K562 (cell line): ENCODE results near the gene CSMD2. TPM values are rescaled to one million over a fixed set of nuclear protein-coding genes. Genes with fewer than 3 reads are reported as not detected.

Experiments used
- ATAC-seq: fragments of 200-7000 bp; cut with Tn5 transposase; 3 replicates; pipeline ENCODE4 v1.9.1; 2020; ENCODE audit warnings: moderate library complexity
- BruUV-seq: library from RNA; stranded (reverse); fragments of 400-500 nt; replicated peaks from 2 replicates; lab custom pipeline; 2021; lab: Mats Ljungman, UMichigan
- CTCF ChIA-PET: fragments of 300-600 bp; formaldehyde crosslinking; extraction: SDS; loops from one replicate; lab custom pipeline; 2021; ENCODE audit warnings: low intra/inter-chr PET ratio; lab: Yijun Ruan, JAX
- POLR2A ChIA-PET: fragments of 300-600, 350-650 bp; sonication (Branson Sonifier 250); formaldehyde crosslinking; extraction: SDS; loops from one replicate; lab custom pipeline; 2021; ENCODE audit warnings: antibody characterized with exemption, inconsistent platforms; lab: Yijun Ruan, JAX
- DNase-seq, 4 experiments: peaks; one replicate each; pipeline versions ENCODE4 v3.0.0 to v3.0.0-alpha.2; 2011 to 2018; ENCODE audit warnings: low spot score in 3 of 4, mixed read lengths in 3 of 4; ENCODE audit errors: extremely low read depth in 1 of 4
- FAIRE-seq: peaks from 2 replicates; lab custom pipeline; 2011; peaks lifted over from hg19 to GRCh38; lab: Jason Lieb, UNC
- H2AFZ ChIP-seq: 2 replicates; pipeline ENCODE4 v1.6.0; 2011; ENCODE audit warnings: low read depth, low read length, control low read depth, inconsistent platforms
- H3K27ac ChIP-seq: fragments of 200-600 bp; 3 replicates; pipeline ENCODE4 v1.8.0; 2011; ENCODE audit warnings: low read depth, mild to moderate bottlenecking, control low read depth, inconsistent platforms, low read length, moderate library complexity, mixed read lengths; ENCODE audit errors: extremely low read depth
- H3K27me3 ChIP-seq, 2 experiments: fragments of 300-600 bp in 1 of 2; 2 replicates in 1 of 2; 3 replicates in 1 of 2; pipeline versions ENCODE4 v1.6.0 to v1.8.0; 2011; ENCODE audit warnings: inconsistent platforms in 2 of 2, low read length in 2 of 2, mild to moderate bottlenecking in 1 of 2, mixed read lengths in 1 of 2, moderate library complexity in 1 of 2; ENCODE audit not compliant: control insufficient read depth in 2 of 2, insufficient read depth in 2 of 2
- H3K36me3 ChIP-seq: fragments of 300-600 bp; 3 replicates; pipeline ENCODE4 v1.8.0; 2011; ENCODE audit warnings: mild to moderate bottlenecking, low read length, inconsistent platforms; ENCODE audit not compliant: control insufficient read depth, insufficient read depth
- H3K4me1 ChIP-seq, 2 experiments: fragments of 200-600 bp in 1 of 2; replicated peaks in 1 of 2; 2 replicates in 1 of 2; 3 replicates in 1 of 2; pipeline versions ENCODE4 v1.5.1 to v1.8.0; 2011; ENCODE audit warnings: inconsistent platforms in 2 of 2, low read length in 2 of 2, mild to moderate bottlenecking in 1 of 2, mixed read lengths in 1 of 2, moderate library complexity in 1 of 2; ENCODE audit not compliant: control insufficient read depth in 2 of 2, insufficient read depth in 2 of 2
- H3K4me2 ChIP-seq: 2 replicates; pipeline ENCODE4 v1.6.1; 2011; ENCODE audit warnings: low read length, control low read depth, inconsistent platforms, mixed read lengths; ENCODE audit not compliant: insufficient read depth
- H3K4me3 ChIP-seq: fragments of 200-600 bp; sonication (generic), shearing (Covaris generic); 2 replicates; pipeline ENCODE4 v1.5.1; 2016; ENCODE audit warnings: control low read depth, inconsistent platforms
- H3K79me2 ChIP-seq: fragments of 200-600 bp; 3 replicates; pipeline ENCODE4 v1.8.0; 2011; ENCODE audit warnings: low read length, inconsistent platforms; ENCODE audit not compliant: control insufficient read depth, insufficient read depth
- H3K9ac ChIP-seq, 2 experiments: 2 replicates each; pipeline versions ENCODE4 v1.6.0 to v1.6.1; 2011; ENCODE audit warnings: low read depth in 2 of 2, low read length in 2 of 2, control low read depth in 1 of 2, inconsistent platforms in 1 of 2, mild to moderate bottlenecking in 1 of 2, mixed read lengths in 1 of 2; ENCODE audit not compliant: insufficient read depth in 1 of 2
- H3K9me1 ChIP-seq: one replicate; pipeline ENCODE4 v1.6.0; 2011; ENCODE audit warnings: inconsistent platforms, mild to moderate bottlenecking, low read length, moderate library complexity; ENCODE audit not compliant: control insufficient read depth, insufficient read depth
- H3K9me3 ChIP-seq: replicated peaks from 2 replicates; pipeline ENCODE4 v1.5.1; 2011; ENCODE audit warnings: low read depth, low read length, inconsistent platforms; ENCODE audit not compliant: control insufficient read depth, insufficient read depth
- H4K20me1 ChIP-seq: replicated peaks from 2 replicates; pipeline ENCODE4 v1.6.1; 2011; ENCODE audit warnings: low read length, inconsistent platforms, mixed read lengths; ENCODE audit not compliant: control insufficient read depth, insufficient read depth
- CBX1 ChIP-seq: sonication (generic); IDR thresholded peaks from 2 replicates; pipeline ENCODE4 v1.6.1; 2016; ENCODE audit warnings: antibody characterized with exemption, low read depth, mild to moderate bottlenecking
- CREM ChIP-seq: IDR thresholded peaks from 2 replicates; pipeline ENCODE4 v1.6.1; 2014; ENCODE audit warnings: antibody characterized with exemption, low read depth
- HOXB6 ChIP-seq: fragments of 250-450 bp; sonication (Bioruptor Pico); IDR thresholded peaks from 2 replicates; pipeline ENCODE4 v1.5.1; 2022; ENCODE audit warnings: mild to moderate bottlenecking, borderline replicate concordance
- MIER1 ChIP-seq: fragments of 450-650 bp; IDR thresholded peaks from 2 replicates; pipeline ENCODE4 v1.6.1; 2016; ENCODE audit warnings: antibody characterized with exemption, mild to moderate bottlenecking, low read depth
- SMAD4 ChIP-seq: fragments of 250-450 bp; sonication (Bioruptor Pico); conservative IDR thresholded peaks from 2 replicates; pipeline ENCODE4 v1.8.0; 2021; ENCODE audit warnings: inconsistent platforms, mild to moderate bottlenecking, moderate library complexity
- SNIP1 ChIP-seq: fragments of 450-650 bp; IDR thresholded peaks from 2 replicates; pipeline ENCODE4 v1.7.1; 2017; ENCODE audit warnings: low read depth, mild to moderate bottlenecking
- WGBS: fragments of 100-300 bp; shearing (Covaris generic); methylation state at CpG from one replicate; pipeline ENCODE4 v1.1.6; 2016; ENCODE audit warnings: low coverage, mixed read lengths; ENCODE audit not compliant: insufficient coverage; ENCODE audit errors: missing lambda C conversion rate; 5-methylcytosine and 5-hydroxymethylcytosine counted together
- in situ Hi-C: fragments of 300-500 bp; cut with MboI; formaldehyde crosslinking; loops from 4 replicates; pipeline ENCODE4 v1.15.0; 2018; ENCODE audit warnings: inconsistent platforms, mixed read lengths
- intact Hi-C: fragments of 100-400 bp; cut with micrococcal nuclease; formaldehyde crosslinking; loops from 2 replicates; pipeline ENCODE4 v1.14.2; 2022
- polyA plus RNA-seq, 8 experiments: library from polyadenylated mRNA; depleted of rRNA in 4 of 8; stranded (reverse) in 5 of 8; unstranded in 3 of 8; fragments of >200 nt; fragmentation: Nextera tagmentation in 2 of 8; fragmentation: Illumina TruSeq in 1 of 8; extraction: Ambion mirVana in 2 of 8; extraction: Trizol in 1 of 8; gene quantifications; 2 replicates each; pipeline versions ENCODE4 v1.2.1 to v1.2.3, GENCODE V29; 2011 to 2014; ENCODE audit warnings: inconsistent platforms in 1 of 8, missing spikeins in 1 of 8
- total RNA-seq, 7 experiments: library from RNA; depleted of rRNA in 6 of 7; stranded (reverse); fragments of >200 nt in 6 of 7; fragmentation: Illumina TruSeq in 2 of 7; extraction: Trizol in 2 of 7; gene quantifications; 2 replicates each; pipeline versions ENCODE4 v1.2.1 to v1.2.3, GENCODE V29; 2011 to 2021; ENCODE audit warnings: low replicate concordance in 1 of 7
- TF ChIP-seq, protein P1 (sequence below): IDR thresholded peaks from 2 replicates; pipeline ENCODE4 v1.6.1; 2016; ENCODE audit warnings: missing genetic modification characterization, missing compliant biosample characterization
- TF ChIP-seq, protein P2 (sequence below), 2 experiments: fragments of 200-800 bp in 1 of 2; sonication (Bioruptor generic) in 1 of 2; sonication (generic) in 1 of 2; formaldehyde crosslinking in 1 of 2; IDR thresholded peaks in 1 of 2; conservative IDR thresholded peaks in 1 of 2; 2 replicates each; pipeline versions ENCODE4 v1.5.0 to v1.6.1; 2016 to 2020; ENCODE audit warnings: missing compliant biosample characterization in 1 of 2, missing genetic modification characterization in 1 of 2, missing genetic modification reagents in 1 of 2
- TF ChIP-seq, protein P3 (sequence below): sonication (generic); formaldehyde crosslinking; IDR thresholded peaks from 2 replicates; pipeline ENCODE4 v1.8.1; 2022; ENCODE audit warnings: missing genetic modification reagents
- TF ChIP-seq, protein P4 (sequence below): sonication (generic); formaldehyde crosslinking; IDR thresholded peaks from 2 replicates; pipeline ENCODE4 v1.8.1; 2023; ENCODE audit warnings: mild to moderate bottlenecking, missing genetic modification reagents

CSMD2 gene
- total and polyA plus RNA-seq, 9 of the 15 experiments (the other 6 are each of a cell fraction or from before 2014, with no cell fraction given), result not detected

DNA sequence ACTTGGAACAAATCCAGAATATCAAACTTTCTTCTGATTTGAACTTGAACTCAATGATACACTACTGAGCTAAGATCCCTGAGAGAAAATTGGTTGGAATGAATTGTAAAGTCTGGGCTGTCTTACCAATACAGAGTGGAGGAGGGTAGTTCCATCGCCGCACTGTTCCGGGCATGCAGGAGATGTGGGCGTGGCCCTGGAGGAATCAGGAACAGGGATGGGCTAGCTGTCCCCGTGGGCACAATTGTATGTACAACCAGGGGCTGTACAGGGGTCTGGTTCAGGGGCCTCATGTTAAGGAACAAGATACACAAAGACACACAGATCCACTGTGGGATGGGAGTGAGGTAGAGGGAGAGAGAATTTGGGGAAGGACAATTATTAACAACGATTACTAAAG is 548.2 kb downstream of the CSMD2 start:
- no peaks in the 10 kb centered on the region for H3K4me1 ChIP-seq
- H3K27ac ChIP-seq, result no peak overlapping the region
- H3K9me1 ChIP-seq, result no peaks in the 10 kb centered on the region
- H2AFZ ChIP-seq, result no peak overlapping the region
- CTCF ChIA-PET, result no interaction called here
- 4% methylated on average over 6 of the region's 6 CpGs for WGBS
- H3K9ac ChIP-seq, result no peak overlapping the region
- BruUV-seq, result no TSS peak
- no peaks in the 10 kb centered on the region for H3K9me3 ChIP-seq
- H3K36me3 ChIP-seq, result no peaks in the 10 kb centered on the region
- POLR2A ChIA-PET, result no interaction called here
- in situ Hi-C loops (loop anchor here (25.0 kb wide), 1 partner anchor 729 kb away; the partner anchor contains the start of gene HPCA), intact Hi-C loops (loop anchor here (10.0 kb wide), 1 partner anchor 402 kb away; no protein-coding TSS in a partner anchor)
- peaks cover 6% of the 10 kb centered on the region; the same call in 1 of the 2 replicates for H4K20me1 ChIP-seq
- FAIRE-seq, result no peak
- no peak overlapping the region for H3K4me2 ChIP-seq
- H3K27me3 ChIP-seq, result peaks cover 5 to 37% of the 10 kb centered on the region in 2 experiments
- ATAC-seq, result no peak
- H3K4me3 ChIP-seq, result no peak overlapping the region
- no peaks in the 10 kb centered on the region for H3K79me2 ChIP-seq
- peak in 1 of 4 experiments; percentile 23 for DNase-seq
- TF ChIP-seq SNIP1, result no peak
- TF ChIP-seq, protein P1, sequence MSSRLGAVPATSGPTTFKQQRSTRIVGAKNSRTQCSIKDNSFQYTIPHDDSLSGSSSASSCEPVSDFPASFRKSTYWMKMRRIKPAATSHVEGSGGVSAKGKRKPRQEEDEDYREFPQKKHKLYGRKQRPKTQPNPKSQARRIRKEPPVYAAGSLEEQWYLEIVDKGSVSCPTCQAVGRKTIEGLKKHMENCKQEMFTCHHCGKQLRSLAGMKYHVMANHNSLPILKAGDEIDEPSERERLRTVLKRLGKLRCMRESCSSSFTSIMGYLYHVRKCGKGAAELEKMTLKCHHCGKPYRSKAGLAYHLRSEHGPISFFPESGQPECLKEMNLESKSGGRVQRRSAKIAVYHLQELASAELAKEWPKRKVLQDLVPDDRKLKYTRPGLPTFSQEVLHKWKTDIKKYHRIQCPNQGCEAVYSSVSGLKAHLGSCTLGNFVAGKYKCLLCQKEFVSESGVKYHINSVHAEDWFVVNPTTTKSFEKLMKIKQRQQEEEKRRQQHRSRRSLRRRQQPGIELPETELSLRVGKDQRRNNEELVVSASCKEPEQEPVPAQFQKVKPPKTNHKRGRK (tag), result no peak
- TF ChIP-seq CBX1, result no peak
- TF ChIP-seq HOXB6 (CRISPR knock-in tag), result no peak
- TF ChIP-seq, protein P2, sequence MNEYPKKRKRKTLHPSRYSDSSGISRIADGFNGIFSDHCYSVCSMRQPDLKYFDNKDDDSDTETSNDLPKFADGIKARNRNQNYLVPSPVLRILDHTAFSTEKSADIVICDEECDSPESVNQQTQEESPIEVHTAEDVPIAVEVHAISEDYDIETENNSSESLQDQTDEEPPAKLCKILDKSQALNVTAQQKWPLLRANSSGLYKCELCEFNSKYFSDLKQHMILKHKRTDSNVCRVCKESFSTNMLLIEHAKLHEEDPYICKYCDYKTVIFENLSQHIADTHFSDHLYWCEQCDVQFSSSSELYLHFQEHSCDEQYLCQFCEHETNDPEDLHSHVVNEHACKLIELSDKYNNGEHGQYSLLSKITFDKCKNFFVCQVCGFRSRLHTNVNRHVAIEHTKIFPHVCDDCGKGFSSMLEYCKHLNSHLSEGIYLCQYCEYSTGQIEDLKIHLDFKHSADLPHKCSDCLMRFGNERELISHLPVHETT (CRISPR knock-in tag; conservative IDR thresholded peaks at IDR 0.05 in 1 of 2, IDR thresholded peaks at IDR 0.05 in 1 of 2), result no peak
- no peak for TF ChIP-seq SMAD4
- TF ChIP-seq, protein P3, sequence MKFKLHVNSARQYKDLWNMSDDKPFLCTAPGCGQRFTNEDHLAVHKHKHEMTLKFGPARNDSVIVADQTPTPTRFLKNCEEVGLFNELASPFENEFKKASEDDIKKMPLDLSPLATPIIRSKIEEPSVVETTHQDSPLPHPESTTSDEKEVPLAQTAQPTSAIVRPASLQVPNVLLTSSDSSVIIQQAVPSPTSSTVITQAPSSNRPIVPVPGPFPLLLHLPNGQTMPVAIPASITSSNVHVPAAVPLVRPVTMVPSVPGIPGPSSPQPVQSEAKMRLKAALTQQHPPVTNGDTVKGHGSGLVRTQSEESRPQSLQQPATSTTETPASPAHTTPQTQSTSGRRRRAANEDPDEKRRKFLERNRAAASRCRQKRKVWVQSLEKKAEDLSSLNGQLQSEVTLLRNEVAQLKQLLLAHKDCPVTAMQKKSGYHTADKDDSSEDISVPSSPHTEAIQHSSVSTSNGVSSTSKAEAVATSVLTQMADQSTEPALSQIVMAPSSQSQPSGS (CRISPR knock-in tag), result no peak
- no peak for TF ChIP-seq CREM
- TF ChIP-seq MIER1, result no peak
- TF ChIP-seq, protein P4, sequence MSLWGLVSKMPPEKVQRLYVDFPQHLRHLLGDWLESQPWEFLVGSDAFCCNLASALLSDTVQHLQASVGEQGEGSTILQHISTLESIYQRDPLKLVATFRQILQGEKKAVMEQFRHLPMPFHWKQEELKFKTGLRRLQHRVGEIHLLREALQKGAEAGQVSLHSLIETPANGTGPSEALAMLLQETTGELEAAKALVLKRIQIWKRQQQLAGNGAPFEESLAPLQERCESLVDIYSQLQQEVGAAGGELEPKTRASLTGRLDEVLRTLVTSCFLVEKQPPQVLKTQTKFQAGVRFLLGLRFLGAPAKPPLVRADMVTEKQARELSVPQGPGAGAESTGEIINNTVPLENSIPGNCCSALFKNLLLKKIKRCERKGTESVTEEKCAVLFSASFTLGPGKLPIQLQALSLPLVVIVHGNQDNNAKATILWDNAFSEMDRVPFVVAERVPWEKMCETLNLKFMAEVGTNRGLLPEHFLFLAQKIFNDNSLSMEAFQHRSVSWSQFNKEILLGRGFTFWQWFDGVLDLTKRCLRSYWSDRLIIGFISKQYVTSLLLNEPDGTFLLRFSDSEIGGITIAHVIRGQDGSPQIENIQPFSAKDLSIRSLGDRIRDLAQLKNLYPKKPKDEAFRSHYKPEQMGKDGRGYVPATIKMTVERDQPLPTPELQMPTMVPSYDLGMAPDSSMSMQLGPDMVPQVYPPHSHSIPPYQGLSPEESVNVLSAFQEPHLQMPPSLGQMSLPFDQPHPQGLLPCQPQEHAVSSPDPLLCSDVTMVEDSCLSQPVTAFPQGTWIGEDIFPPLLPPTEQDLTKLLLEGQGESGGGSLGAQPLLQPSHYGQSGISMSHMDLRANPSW, result no peak
